Gastrocnemius medialis (tissue), 4 donors: ENCODE data around the gene FUT7.

ENCODE experiments used
- CTCF ChIP-seq, 5 experiments: fragments of 450-650 bp in 3 of 5; fragments of 200-600 bp in 2 of 5; sonication (generic) in 2 of 5; IDR thresholded peaks in 4 of 5; conservative IDR thresholded peaks in 1 of 5; 1 replicate in 4 of 5; 2 replicates in 1 of 5; pipeline ENCODE4 v1.5.1; 2016 to 2019; ENCODE audit warnings: antibody characterized with exemption in 5 of 5, mild to moderate bottlenecking in 3 of 5, moderate library complexity in 3 of 5
- POLR2A ChIP-seq, 2 donors: fragments of 450-650 bp; IDR thresholded peaks; one replicate each; pipeline ENCODE4 v1.6.1; 2017; ENCODE audit warnings: antibody characterized with exemption in 2 of 2, mild to moderate bottlenecking in 2 of 2, moderate library complexity in 2 of 2

- TF ChIP-seq CTCF (IDR thresholded peaks at IDR 0.05 in 4 of 5, conservative IDR thresholded peaks at IDR 0.05 in 1 of 5) (no peak), POLR2A (IDR thresholded peaks at IDR 0.05) (no peak)
These were observed 19.0 kb downstream of the FUT7 start for GRCh38 chr9:137012694-137013570.
